Suppressor macrophage treated with lipopolysaccharide for 4 hours (primary cell): ENCODE measurements around the gene CROCC2.

ENCODE experiments used
- DNase-seq: peaks from one replicate; pipeline ENCODE4 v3.0.0-alpha.2; 2020

The CROCC2 gene

GRCh38 chr2:240959214-240959940, 53.2 kb downstream of the CROCC2 start:
- DNase-seq = no peak

- no peak for DNase-seq
Measured at GRCh38 chr2:240959941-240960308, 53.8 kb downstream of the CROCC2 start.

GRCh38 chr2:240960309-240960970, 54.3 kb downstream of the CROCC2 start:
- DNase-seq = peak; percentile 21

GRCh38 chr2:240960971-240961876, 55.1 kb downstream of the CROCC2 start:
- peak; percentile 22 for DNase-seq

- DNase-seq = no peak
Measured at GRCh38 chr2:240961910-240962299, 55.8 kb downstream of the CROCC2 start.

- peak; percentile 70 for DNase-seq
Measured at GRCh38 chr2:240962300-240963064, 56.3 kb downstream of the CROCC2 start.

GRCh38 chr2:240963065-240963867, 57.1 kb downstream of the CROCC2 start:
- DNase-seq = no peak

- no peak for DNase-seq
Measured at GRCh38 chr2:240963868-240964703, 58.0 kb downstream of the CROCC2 start.

- no peak for DNase-seq
Measured at GRCh38 chr2:240964704-240965295, 58.7 kb downstream of the CROCC2 start.

GRCh38 chr2:240965296-240965904, 59.3 kb downstream of the CROCC2 start:
- DNase-seq = peak; percentile 33

GRCh38 chr2:240965905-240966456, 59.8 kb downstream of the CROCC2 start:
- no peak for DNase-seq

- DNase-seq = no peak
Measured at GRCh38 chr2:240966457-240966905, 60.3 kb downstream of the CROCC2 start.

- no peak for DNase-seq
Measured at GRCh38 chr2:240966906-240967680, 61.0 kb downstream of the CROCC2 start.

- no peak for DNase-seq
Measured at GRCh38 chr2:240967681-240968621, 61.8 kb downstream of the CROCC2 start.

- DNase-seq = no peak
Measured at GRCh38 chr2:240968731-240969624, 62.8 kb downstream of the CROCC2 start.

GRCh38 chr2:240970104-240970503, 64.0 kb downstream of the CROCC2 start:
- DNase-seq = no peak

- DNase-seq = no peak
Measured at GRCh38 chr2:240970816-240971215, 64.7 kb downstream of the CROCC2 start.
